PC-3 (cell line): ENCODE data around the gene NAALADL1. TPM values are rescaled to one million over a fixed set of nuclear protein-coding genes. Genes with fewer than 3 reads are reported as not detected.

Source experiments
- ATAC-seq: fragments of 200-7000 bp; cut with Tn5 transposase; 2 replicates; pipeline ENCODE4 v1.9.1; 2020; ENCODE audit warnings: mild to moderate bottlenecking, moderate library complexity
- BruUV-seq: library from RNA; stranded (reverse); fragments of 400-500 nt; replicated peaks from 2 replicates; lab custom pipeline; 2021; lab: Mats Ljungman, UMichigan
- CTCF ChIA-PET: fragments of 300-600 bp; sonication (Branson Sonifier 250); formaldehyde crosslinking; loops from one replicate; lab custom pipeline; 2022; ENCODE audit warnings: antibody characterized with exemption; lab: Charles Lee
- POLR2A ChIA-PET: fragments of 300-600 bp; sonication (Branson Sonifier 250); formaldehyde crosslinking; loops from one replicate; lab custom pipeline; 2022; ENCODE audit warnings: antibody characterized with exemption; ENCODE audit not compliant: unreplicated experiment; lab: Charles Lee
- DNase-seq: peaks from one replicate; pipeline ENCODE4 v3.0.0-alpha.2; 2015
- H2AFZ ChIP-seq: fragments of 300-600 bp; sonication (generic); 2 replicates; pipeline ENCODE4 v1.6.0; 2016; ENCODE audit warnings: antibody characterized with exemption, low read length
- H3F3A ChIP-seq: fragments of 300-600 bp; sonication (generic); one replicate; pipeline ENCODE4 v1.6.0; 2017; ENCODE audit warnings: antibody characterized with exemption, low read length, control low read depth, mild to moderate bottlenecking; ENCODE audit not compliant: unreplicated experiment
- H3K27ac ChIP-seq: fragments of 300-600 bp; sonication (generic); 2 replicates; pipeline ENCODE4 v1.5.1; 2016; ENCODE audit warnings: mild to moderate bottlenecking, low read length
- H3K27me3 ChIP-seq: fragments of 300-600 bp; sonication (generic); 2 replicates; pipeline ENCODE4 v1.6.1; 2016; ENCODE audit warnings: low read length, mixed read lengths
- H3K36me3 ChIP-seq: fragments of 300-600 bp; sonication (generic); 2 replicates; pipeline ENCODE4 v1.6.1; 2016; ENCODE audit warnings: low read depth, mixed run types, low read length, mixed read lengths
- H3K4me1 ChIP-seq: fragments of 300-600 bp; sonication (generic); 2 replicates; pipeline ENCODE4 v1.5.1; 2016; ENCODE audit warnings: low read length; ENCODE audit not compliant: insufficient read depth
- H3K4me2 ChIP-seq: fragments of 300-600 bp; sonication (generic); 2 replicates; pipeline ENCODE4 v1.6.0; 2016; ENCODE audit warnings: low read length
- H3K4me3 ChIP-seq: fragments of 300-600 bp; sonication (generic); 2 replicates; pipeline ENCODE4 v1.5.1; 2016; ENCODE audit warnings: mild to moderate bottlenecking, low read length, mixed read lengths
- H3K79me2 ChIP-seq: fragments of 300-600 bp; sonication (generic); 2 replicates; pipeline ENCODE4 v1.6.1; 2017; ENCODE audit warnings: low read length, mixed read lengths
- H3K9ac ChIP-seq: fragments of 300-600 bp; sonication (generic); 2 replicates; pipeline ENCODE4 v1.6.0; 2016; ENCODE audit warnings: mild to moderate bottlenecking, low read length
- H3K9me2 ChIP-seq: fragments of 300-600 bp; sonication (generic); replicated peaks from 2 replicates; pipeline ENCODE4 v1.6.1; 2016; ENCODE audit warnings: mixed run types, low read length, mixed read lengths
- H3K9me3 ChIP-seq: fragments of 300-600 bp; sonication (generic); 2 replicates; pipeline ENCODE4 v1.6.1; 2016; ENCODE audit warnings: low read length, mixed read lengths
- H4K20me1 ChIP-seq: fragments of 300-600 bp; sonication (generic); 2 replicates; pipeline ENCODE4 v1.6.1; 2016; ENCODE audit warnings: low read length, mixed read lengths
- EZH2 ChIP-seq: fragments of 300-600 bp; sonication (generic); IDR thresholded peaks from one replicate; pipeline ENCODE4 v1.6.1; 2017; ENCODE audit warnings: antibody characterized with exemption, mild to moderate bottlenecking, low read length; ENCODE audit not compliant: unreplicated experiment
- EZH2phosphoT487 ChIP-seq: fragments of 300-600 bp; sonication (generic); IDR thresholded peaks from 2 replicates; pipeline ENCODE4 v1.6.1; 2018; ENCODE audit warnings: mild to moderate bottlenecking, antibody characterized with exemption, low read length, borderline replicate concordance
- intact Hi-C: fragments of 100-400 bp; cut with micrococcal nuclease; formaldehyde crosslinking; loops from 2 replicates; pipeline ENCODE4 v1.9.0; 2023
- total RNA-seq: library from RNA; depleted of rRNA; stranded (reverse); fragments of >200 nt; gene quantifications from 2 replicates; pipeline ENCODE4 v1.2.3, GENCODE V29; 2014
- TF ChIP-seq, protein P1 (sequence below): fragments of 300-600 bp; sonication (generic); conservative IDR thresholded peaks from 2 replicates; pipeline ENCODE4 v1.5.1; 2017; ENCODE audit warnings: antibody characterized with exemption, low read depth, mild to moderate bottlenecking, low read length

The NAALADL1 gene
- total RNA-seq, 1 experiment from 2014 or later, result 0.47 TPM

DNA sequence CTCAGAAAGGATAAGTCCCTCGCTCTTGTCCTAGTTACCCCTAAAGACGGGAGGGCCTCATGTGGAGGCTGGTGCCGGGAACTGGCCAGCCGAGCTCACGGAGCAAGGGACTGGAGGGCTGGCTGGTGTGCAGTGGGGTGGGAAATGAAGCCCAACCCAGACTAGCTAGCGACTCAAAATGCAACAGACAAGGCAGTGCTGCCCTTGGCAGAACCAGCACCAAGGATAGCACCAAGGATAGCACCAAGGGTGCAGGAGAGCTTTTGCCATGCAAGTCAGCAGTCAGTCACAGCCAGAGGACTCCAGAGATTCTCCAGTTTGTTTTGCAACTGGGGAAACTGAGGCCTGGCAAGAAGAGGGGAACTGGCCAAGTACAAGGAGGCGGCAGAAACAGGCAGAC, 55.1 kb downstream of the NAALADL1 start:
- Histone ChIP-seq H4K20me1 (no peaks in the 10 kb centered on the region), H3K9me3 (no peaks in the 10 kb centered on the region), H3F3A (no peaks in the 10 kb centered on the region), H3K9me2 (no peaks in the 10 kb centered on the region), H3K4me1 (peaks cover 14% of the 10 kb centered on the region), H3K4me3 (no peak overlapping the region), H2AFZ (no peak overlapping the region), H3K36me3 (no peaks in the 10 kb centered on the region), H3K4me2 (no peak overlapping the region), H3K9ac (no peak overlapping the region), H3K79me2 (no peaks in the 10 kb centered on the region), H3K27ac (no peak overlapping the region), H3K27me3 (no peaks in the 10 kb centered on the region)
- intact Hi-C loops, result no loop called here
- no TSS peak for BruUV-seq
- TF ChIP-seq EZH2, result no peak
- TF ChIP-seq, protein P1, sequence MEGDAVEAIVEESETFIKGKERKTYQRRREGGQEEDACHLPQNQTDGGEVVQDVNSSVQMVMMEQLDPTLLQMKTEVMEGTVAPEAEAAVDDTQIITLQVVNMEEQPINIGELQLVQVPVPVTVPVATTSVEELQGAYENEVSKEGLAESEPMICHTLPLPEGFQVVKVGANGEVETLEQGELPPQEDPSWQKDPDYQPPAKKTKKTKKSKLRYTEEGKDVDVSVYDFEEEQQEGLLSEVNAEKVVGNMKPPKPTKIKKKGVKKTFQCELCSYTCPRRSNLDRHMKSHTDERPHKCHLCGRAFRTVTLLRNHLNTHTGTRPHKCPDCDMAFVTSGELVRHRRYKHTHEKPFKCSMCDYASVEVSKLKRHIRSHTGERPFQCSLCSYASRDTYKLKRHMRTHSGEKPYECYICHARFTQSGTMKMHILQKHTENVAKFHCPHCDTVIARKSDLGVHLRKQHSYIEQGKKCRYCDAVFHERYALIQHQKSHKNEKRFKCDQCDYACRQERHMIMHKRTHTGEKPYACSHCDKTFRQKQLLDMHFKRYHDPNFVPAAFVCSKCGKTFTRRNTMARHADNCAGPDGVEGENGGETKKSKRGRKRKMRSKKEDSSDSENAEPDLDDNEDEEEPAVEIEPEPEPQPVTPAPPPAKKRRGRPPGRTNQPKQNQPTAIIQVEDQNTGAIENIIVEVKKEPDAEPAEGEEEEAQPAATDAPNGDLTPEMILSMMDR, result no peak
- no peak for TF ChIP-seq EZH2phosphoT487
- ATAC-seq (no peak), DNase-seq (peak; percentile 33)
- POLR2A ChIA-PET, result no interaction called here
- CTCF ChIA-PET, result no interaction called here

- no peak for DNase-seq
- POLR2A ChIA-PET, result no interaction called here
These were observed 55.6 kb downstream of the NAALADL1 start for GRCh38 chr11:65002706-65003105.

DNA sequence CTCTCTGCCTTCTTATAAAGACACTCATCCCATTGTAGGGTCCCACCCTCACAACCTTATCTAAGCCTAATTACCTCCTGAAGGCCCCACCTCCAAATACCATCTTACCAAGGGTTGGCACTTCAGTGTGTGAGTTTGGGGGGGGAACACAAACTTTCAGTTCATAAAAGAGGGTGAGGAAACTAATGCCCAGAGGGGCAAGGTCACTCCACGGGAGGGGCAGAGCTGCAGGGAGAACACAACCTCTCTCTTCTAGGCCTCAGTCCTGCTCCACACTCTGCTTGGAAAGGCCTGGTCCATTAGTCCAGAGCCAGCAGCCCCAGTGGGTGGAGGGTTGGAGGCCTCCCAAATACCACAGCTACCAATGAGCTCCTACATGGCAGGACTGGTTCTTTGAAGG, 58.9 kb downstream of the NAALADL1 start:
- no peak overlapping the region for H3K4me2 ChIP-seq
- H4K20me1 ChIP-seq, result no peaks in the 10 kb centered on the region
- ChIA-PET POLR2A (no interaction called here), CTCF (no interaction called here)
- no peaks in the 10 kb centered on the region for H3K36me3 ChIP-seq
- ATAC-seq, result no peak
- no peaks in the 10 kb centered on the region for H3F3A ChIP-seq
- no peak overlapping the region for H3K9ac ChIP-seq
- no peaks in the 10 kb centered on the region for H3K27me3 ChIP-seq
- BruUV-seq, result no TSS peak
- no peaks in the 10 kb centered on the region for H3K79me2 ChIP-seq
- H3K27ac ChIP-seq, result no peak overlapping the region
- no peak overlapping the region for H3K4me3 ChIP-seq
- no peaks in the 10 kb centered on the region for H3K9me3 ChIP-seq
- H2AFZ ChIP-seq, result no peak overlapping the region
- TF ChIP-seq, protein P1, result no peak
- TF ChIP-seq EZH2 (no peak), EZH2phosphoT487 (no peak)
- intact Hi-C loops, result no loop called here
- no peak for DNase-seq
- no peaks in the 10 kb centered on the region for H3K9me2 ChIP-seq
- no peaks in the 10 kb centered on the region for H3K4me1 ChIP-seq

More at GRCh38 chr11:65002706-65003105, 55.6 kb downstream of the NAALADL1 start:
- H3K27me3 ChIP-seq, result no peaks in the 10 kb centered on the region
- TF ChIP-seq, protein P1, result no peak
- TF ChIP-seq EZH2phosphoT487 (no peak), EZH2 (no peak)
- H3K9me3 ChIP-seq, result no peaks in the 10 kb centered on the region
- no peak overlapping the region for H2AFZ ChIP-seq
- no peak for ATAC-seq
- BruUV-seq, result no TSS peak
- no peak overlapping the region for H3K9ac ChIP-seq
- no peak overlapping the region for H3K4me2 ChIP-seq
- H3K79me2 ChIP-seq, result no peaks in the 10 kb centered on the region
- H3K4me1 ChIP-seq, result peaks cover 13% of the 10 kb centered on the region
- no peaks in the 10 kb centered on the region for H3K36me3 ChIP-seq
- CTCF ChIA-PET, result no interaction called here
- intact Hi-C loops, result no loop called here
- no peaks in the 10 kb centered on the region for H3K9me2 ChIP-seq
- no peaks in the 10 kb centered on the region for H3F3A ChIP-seq
- no peaks in the 10 kb centered on the region for H4K20me1 ChIP-seq
- H3K27ac ChIP-seq, result no peak overlapping the region
- H3K4me3 ChIP-seq, result no peak overlapping the region
